HG02763 (cell line): ENCODE data around the gene SESTD1.
"Not testable (repeated sequence)": the region's sequence is repeated elsewhere in the genome, so short reads cannot be mapped to it uniquely, and the experiment has no call there.

Source experiments
- ATAC-seq: cut with Tn5 transposase; IDR thresholded peaks from one replicate; pipeline ENCODE4 v1.9.1; 2021; ENCODE audit warnings: mild to moderate bottlenecking, moderate library complexity; ENCODE audit not compliant: unreplicated experiment

SESTD1 gene

GRCh38 chr2:179268277-179268925 lies 3.8 kb upstream of the SESTD1 start:
- no peak for ATAC-seq

- no peak for ATAC-seq
Observed at GRCh38 chr2:179266271-179266670, 1.6 kb upstream of the SESTD1 start.

GRCh38 chr2:179265082-179265510 lies 464 bp upstream of the SESTD1 start:
- no peak for ATAC-seq

- ATAC-seq: peak; percentile 29
Observed at GRCh38 chr2:179263446-179264367, 925 bp downstream of the SESTD1 start.

- ATAC-seq: no peak
Observed at GRCh38 chr2:179263015-179263414, 1.6 kb downstream of the SESTD1 start.

GRCh38 chr2:179262077-179262660 lies 2.5 kb downstream of the SESTD1 start:
- no peak for ATAC-seq

DNA sequence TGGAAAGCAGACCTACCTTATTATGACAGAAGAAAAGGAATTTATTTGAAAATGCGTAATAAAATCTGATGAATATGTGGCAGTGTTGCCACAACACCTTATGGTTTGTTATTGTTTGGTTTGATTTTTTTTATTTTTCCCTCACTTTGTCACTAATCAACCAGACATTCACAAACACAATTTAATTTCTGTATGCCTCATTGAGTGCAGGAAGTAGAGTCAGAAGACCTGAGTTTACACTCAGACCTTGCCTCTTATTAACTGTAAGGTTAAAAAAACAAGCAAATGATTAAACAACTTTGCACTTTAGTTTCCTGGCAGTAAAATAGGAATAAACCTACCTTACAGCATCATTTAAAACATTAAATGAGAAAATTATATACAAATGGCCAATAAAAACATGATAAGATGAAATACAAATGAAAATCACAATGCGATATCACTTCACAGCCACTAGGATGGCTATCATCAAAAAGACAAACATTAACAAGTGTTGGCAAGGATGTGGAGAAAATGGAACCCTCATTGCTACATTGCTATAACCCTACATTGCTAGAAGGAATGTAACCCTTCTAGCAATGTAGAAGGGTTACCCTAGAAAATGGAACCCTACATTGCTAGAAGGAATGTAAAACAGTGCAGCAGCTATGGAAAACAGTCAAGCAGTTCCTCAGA lies 3.3 kb downstream of the SESTD1 start:
- ATAC-seq: no peak

DNA sequence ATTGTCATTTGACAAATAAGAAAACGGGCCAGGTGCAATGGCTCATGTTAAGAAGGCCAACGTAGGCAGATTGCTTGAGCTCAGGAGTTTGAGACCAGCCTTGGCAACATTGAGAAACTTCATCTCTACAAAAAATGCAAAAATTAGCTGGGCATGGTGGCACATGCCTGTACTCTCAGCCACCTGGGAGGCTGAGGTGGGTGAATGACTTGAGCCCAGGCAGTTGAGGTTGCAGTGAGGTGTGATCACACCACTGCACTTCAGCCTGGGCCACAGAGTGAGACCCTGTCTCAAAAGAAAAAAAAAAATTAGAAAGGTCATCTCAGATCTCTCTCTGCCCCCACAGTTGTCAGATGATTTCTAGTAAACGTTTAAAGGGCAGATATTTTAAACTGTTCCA lies 4.4 kb downstream of the SESTD1 start:
- ATAC-seq: no peak

DNA sequence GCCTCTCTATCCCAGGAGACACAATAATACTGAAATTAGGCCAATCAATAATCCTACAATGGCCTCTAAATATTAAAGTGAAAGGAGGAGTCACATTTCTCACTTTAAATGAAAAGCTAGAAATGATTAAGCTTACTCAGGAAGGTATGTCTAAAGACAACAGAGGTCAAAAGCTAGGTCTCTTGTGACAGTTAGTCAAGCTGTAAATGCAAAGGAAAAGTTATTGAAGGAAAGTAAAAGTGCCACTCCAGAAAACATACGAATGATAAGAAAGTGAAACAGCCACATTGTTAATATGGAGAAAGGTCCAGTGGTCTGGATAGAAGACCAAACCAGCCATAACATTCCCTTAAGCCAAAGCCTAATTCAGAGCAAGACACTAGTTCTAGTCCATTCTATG lies 9.5 kb downstream of the SESTD1 start:
- ATAC-seq: no peak

DNA sequence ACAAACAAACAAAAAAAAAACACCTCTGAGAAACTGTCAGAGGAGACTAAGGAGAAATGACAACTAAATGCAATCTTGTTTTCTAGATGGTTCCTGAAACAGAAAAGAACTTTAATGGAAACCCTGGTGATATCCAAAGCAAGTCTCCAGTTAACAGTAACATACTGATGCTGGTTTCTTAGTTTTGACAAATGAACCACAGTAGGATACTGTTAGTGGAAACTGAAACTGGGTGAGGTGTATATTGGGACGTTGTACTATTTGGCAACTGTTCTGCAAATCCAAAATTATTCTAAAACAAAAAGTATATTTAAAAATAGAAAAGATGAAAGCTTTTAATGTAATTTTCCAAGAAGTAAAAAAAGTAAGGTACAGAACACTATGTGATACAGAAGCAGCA lies 11.4 kb downstream of the SESTD1 start:
- peak; percentile 58 for ATAC-seq

GRCh38 chr2:179252423-179252822 lies 12.2 kb downstream of the SESTD1 start:
- no peak for ATAC-seq

GRCh38 chr2:179251870-179252269 lies 12.8 kb downstream of the SESTD1 start:
- no peak for ATAC-seq

GRCh38 chr2:179250848-179251504 lies 13.7 kb downstream of the SESTD1 start:
- no peak for ATAC-seq

- no peak for ATAC-seq
Observed at GRCh38 chr2:179250095-179250494, 14.5 kb downstream of the SESTD1 start.

DNA sequence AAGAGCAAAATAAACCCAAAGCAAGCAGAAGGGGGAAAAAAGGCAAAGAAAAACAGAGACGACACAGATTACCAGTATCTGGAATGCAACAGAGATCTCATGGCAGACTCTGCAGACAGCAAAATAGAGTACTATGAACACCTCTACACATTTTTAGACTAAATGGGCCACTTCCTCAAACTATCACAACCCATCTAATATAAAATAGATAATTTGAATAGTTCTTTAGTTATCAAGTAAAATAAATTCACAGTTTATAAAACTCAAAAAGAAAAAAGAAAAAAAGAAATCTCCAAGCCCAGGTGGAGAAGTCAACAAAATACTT lies 16.6 kb downstream of the SESTD1 start:
- ATAC-seq: no peak

GRCh38 chr2:179247318-179248023 lies 17.2 kb downstream of the SESTD1 start:
- ATAC-seq: no peak

- ATAC-seq: not testable (repeated sequence)
Observed at GRCh38 chr2:179245843-179246242, 18.8 kb downstream of the SESTD1 start.

DNA sequence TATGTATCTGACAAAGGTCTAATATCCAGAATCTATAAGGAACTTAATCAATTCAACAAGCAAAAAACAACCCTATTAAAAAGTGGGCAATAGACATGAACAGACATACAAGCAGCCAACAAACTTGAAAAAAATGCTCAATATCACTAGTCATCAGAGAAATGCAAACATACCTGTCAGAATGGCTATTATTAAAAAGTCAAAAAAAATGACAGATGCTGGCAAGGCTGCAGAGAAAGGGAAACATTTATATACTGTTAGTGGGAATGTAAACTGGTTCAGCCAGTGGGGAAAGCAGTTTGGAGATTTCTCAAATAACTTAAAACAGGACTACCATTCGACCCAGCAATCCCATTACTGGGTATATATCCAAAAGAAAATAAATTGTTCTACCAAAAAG lies 21.6 kb downstream of the SESTD1 start:
- ATAC-seq: no peak

DNA sequence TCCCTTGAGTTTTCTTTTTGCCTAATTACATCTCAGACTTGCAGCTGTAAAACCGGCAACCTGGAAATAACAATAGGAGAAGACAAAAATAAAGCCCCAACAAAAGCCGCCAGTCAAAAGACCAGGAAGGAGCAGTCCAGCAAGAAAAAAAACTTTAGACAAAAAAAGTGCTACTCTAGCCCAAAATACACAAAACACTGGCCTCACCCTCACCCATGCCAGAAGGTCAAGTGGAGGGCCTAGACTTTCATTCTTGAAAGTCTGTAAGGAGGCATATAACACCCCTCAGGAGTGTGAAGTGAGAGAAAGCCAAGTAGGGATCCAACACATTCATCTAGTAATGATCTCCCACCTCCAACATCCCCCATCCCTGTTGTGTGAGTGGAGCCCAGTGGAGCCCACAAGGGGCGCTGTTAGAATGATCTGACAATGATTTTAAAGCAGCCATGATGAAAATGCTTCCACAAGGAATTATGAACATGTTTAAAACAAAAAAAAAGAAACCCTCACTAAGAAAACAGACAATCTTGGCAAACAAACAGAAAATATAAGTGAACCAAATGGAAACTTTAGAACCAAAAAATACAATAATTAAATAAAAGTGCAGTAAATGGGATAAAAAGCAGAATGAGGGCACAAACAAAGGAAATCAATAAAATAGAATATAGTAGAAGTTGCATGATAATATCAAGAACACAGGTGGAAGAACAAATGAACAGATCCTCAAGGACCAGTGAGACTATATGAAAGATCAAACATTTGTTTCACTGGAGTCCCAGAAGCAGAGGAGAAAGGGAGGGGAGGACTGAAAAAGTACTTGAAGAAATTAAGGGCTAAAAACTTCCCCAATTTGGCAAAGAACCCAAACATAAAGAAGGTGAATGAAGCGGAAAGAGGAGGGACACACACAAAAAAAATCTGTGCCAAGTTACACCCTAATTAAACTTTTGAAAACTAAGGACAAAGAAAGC lies 23.9 kb downstream of the SESTD1 start:
- ATAC-seq: no peak
